Cardiac septum (tissue), 1 donor: ENCODE data around the gene GRIP1. TPM values are rescaled to one million over a fixed set of nuclear protein-coding genes. Genes with fewer than 3 reads are reported as not detected.

Source experiments
- DNase-seq: peaks from one replicate; pipeline ENCODE4 v3.0.0-alpha.2; 2020; ENCODE audit warnings: low spot score
- intact Hi-C: fragments of 100-400 bp; cut with DNase I; formaldehyde crosslinking; loops from one replicate; pipeline ENCODE4 v1.14.0; 2022
- total RNA-seq: library from RNA; stranded (reverse); fragmentation: NEBNext Ultra II Directional; extraction: Animal tissue kit (Norgen Biotek cat#: 25700); gene quantifications from one replicate; pipeline ENCODE4 v1.2.1, GENCODE V29; 2021
- donor health status: DM: no; HTN: no; CAD: no.

GRIP1 gene
- total RNA-seq, 1 donor from 2014 or later, result 0.81 TPM

DNA sequence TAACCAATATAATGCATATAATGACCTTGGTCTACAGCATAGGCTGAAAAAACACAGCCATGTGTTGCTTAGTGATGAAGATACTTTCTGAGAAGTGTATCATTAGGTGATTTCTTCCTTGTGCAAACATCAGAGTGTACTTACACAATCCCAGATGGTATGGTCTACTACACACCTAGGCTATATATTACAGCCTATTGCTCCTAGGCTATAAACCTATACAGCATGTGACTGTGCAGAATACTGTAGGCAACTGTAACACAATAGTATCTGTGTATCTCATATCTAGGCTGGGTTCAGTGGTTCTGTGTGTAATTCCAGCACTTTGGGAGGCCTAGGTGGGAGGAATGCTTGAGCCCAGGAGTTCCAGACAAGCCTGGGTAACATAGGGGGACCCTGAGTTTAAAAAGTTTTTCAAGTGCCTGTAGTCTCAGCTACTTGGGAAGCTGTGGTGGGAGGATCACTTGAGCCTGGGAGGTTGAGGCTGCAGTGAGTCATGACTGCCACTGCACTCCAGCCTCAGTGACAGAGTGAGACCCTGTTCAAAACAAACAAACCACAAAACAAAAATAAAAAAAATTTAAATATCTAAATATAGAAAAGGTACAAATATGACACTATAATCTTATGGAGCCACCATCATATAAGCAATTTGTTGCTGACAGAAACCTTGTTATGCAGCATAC lies 66.6 kb downstream of the GRIP1 start:
- intact Hi-C loops, result no loop called here
- no peak for DNase-seq

DNA sequence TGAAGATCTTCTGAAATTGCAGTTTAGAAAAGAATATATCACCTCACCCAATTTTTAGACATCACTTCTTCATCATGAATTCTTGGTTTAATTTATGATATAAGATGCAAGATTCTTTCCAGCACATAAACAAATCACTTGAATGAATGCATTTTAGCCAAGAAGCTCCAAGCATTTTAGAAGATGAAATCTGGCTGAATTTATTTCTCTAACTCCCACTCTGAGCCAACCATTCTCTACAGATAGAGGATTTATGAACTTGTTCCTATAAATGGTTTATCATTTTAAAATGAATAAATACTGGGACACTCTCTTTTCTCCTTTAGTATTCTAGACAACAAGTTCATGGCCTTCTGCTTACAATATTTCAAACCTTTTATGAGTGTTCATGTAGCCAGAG lies 71.7 kb downstream of the GRIP1 start:
- no peak for DNase-seq
- intact Hi-C loops, result no loop called here

DNA sequence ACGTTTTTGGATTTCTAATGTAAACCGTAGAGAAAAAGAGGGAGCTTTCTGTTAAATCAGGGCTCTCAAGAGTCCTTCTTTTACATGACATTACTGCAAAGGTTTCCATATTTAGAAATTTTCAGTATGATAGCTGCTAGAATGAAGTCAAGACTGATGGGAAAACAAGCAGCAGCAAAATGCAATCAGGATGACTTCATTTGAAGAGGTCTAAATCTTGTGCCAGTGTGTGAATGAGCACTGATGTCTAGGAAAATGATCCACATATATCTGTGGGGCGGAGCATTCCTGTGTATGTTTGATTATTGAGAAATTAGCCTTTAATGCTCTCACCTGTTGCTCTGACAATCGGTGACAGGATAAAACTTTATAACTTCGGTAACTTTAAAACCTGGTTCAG lies 73.6 kb downstream of the GRIP1 start:
- intact Hi-C loops, result no loop called here
- DNase-seq, result no peak

DNA sequence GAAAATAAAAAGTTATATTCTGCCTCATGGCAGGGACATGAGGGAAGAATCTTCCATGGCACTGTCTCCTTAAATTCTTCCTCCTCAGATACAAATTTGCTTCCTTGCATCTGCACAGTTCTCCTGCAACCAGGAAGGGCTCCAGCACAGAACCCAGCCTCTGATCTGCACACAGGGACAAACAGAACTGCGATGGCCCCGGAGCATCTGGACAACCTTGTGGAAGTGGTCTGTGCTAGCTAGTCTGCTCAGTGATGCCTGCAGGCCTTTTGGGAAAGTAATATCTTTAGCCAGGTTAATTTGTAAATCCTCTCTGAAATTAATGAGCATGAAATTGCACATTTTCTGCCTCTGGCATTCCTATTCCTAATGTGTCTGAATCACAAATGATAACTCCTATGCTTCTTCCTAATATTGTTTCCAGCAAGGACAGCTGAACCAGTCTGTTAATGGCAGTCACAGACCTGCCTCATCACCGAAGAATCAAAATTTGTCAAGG lies 74.8 kb downstream of the GRIP1 start:
- no peak for DNase-seq
- intact Hi-C loops, result no loop called here

DNA sequence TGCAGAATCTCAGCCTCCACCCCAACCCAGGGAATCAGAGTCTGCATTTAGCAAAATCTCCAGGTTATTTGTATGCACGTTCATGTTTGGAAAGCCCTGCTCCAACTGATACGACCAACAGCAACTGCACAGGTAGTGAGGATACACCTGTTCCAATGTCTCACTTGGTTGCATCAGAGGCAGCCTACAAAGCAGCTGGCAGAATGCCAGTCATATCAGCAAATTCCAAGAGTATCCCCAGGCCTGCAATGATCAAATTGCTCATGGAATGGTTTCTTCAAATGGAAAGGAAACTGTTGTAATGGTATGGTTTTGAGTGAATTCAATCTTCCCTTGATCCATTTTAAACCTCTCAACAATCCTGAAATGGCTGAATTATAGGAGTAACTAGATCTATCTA lies 75.4 kb downstream of the GRIP1 start:
- intact Hi-C loops, result no loop called here
- DNase-seq, result no peak

DNA sequence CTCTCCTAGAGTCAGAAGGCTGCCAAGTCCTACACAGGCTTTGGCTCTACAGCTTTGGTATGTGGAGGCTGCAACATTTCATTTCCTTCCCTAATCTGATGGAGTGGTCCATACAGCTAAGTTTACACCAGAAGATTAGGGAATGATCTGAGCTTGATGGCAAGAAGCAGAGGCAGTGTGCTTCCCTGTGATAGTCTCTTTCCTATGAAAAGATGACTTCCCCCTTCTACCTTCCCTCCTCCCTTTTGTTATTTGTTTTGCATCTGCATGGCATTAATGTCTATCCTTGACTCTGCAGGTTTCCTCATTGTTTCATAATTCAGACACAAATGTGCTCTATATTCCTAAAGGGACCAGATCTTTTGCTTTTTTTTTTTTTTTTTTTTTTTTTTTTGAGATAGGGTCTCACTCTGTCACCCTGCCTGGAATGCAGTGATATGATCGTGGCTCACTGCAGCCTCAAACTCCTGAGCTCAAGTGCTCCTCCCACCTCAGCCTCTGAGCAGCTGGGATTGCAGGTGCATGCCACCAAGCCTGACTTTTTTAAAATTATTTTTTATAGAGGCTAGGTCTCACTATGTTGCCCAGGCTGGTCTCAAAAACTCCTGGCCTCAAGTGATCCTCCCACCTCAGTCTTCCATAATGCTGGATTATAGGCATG lies 76.3 kb downstream of the GRIP1 start:
- intact Hi-C loops, result no loop called here
- DNase-seq, result no peak

DNA sequence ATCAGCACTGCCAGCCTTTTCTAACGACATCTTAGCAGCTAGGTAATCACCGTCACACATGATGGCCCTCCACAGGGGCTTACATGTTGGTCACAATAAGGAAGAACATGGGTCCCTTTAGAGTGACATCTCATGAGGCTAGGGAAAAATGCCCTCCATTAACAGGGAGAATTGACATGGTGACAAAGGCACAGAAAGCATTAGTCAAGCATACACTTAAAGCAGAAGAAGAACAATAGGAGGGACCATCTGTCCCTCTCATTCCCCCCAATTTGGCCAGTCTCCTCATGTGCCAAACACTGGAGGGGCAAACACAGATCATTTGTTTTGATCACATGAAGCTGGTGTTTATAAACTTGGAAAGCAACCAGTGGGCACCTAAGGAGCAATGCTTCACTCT lies 78.0 kb downstream of the GRIP1 start:
- DNase-seq, result no peak
- intact Hi-C loops, result no loop called here

DNA sequence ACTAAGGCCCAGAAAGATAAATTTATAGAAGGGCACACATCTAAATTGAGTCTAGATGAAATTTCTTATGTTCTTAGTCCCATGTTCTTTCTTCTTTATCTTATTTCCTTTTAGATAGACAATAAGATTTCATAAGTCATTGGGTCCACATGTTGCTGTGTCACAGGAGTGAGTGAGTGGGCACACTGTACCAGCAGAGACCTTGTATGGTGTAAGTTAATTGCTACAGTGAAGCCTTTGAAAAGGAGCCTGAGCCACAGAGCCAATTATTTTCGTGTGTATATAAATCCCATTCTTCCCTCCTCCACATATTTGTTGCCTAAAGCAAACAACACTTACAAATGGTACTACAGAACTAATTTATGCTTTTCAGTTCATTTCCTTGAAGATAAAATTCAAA lies 79.1 kb downstream of the GRIP1 start:
- intact Hi-C loops, result no loop called here
- no peak for DNase-seq

DNA sequence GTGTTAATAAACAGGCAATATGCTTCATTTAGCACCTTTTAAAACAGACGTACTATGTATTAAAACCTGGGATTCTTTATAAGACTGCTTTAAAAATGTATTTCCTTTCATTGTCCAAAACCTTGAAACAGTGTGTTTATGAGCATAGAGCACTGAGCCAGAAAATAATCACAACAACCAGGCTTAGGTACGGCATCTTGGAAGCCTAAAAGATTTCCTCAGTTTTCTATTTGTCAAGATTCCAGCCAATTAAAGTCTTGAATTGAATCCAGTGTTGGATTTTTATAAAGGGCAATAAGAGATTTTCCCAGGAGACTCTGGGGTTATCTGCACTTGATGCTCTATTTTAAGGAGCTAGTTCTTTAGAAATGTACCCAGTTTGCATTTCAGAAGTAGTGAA lies 80.3 kb downstream of the GRIP1 start:
- no peak for DNase-seq
- intact Hi-C loops, result no loop called here

DNA sequence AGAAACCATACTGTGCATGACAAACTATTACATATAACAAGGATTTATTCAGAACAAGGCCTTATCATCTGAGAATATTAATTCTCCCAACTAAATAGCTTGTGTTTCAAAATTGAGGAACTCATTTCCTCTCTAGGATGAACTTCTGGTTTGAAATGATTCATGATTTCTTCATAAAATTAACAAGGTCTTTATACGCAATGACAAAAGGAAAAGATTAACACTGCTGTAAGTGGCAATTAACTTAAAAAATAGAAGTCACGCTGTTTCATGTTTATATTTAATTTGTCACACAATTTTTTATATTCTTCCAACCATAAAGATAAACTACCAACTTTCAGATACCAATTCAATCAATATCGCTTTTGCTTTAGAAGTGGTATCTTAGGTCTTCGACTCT lies 80.8 kb downstream of the GRIP1 start:
- intact Hi-C loops, result no loop called here
- DNase-seq, result no peak

DNA sequence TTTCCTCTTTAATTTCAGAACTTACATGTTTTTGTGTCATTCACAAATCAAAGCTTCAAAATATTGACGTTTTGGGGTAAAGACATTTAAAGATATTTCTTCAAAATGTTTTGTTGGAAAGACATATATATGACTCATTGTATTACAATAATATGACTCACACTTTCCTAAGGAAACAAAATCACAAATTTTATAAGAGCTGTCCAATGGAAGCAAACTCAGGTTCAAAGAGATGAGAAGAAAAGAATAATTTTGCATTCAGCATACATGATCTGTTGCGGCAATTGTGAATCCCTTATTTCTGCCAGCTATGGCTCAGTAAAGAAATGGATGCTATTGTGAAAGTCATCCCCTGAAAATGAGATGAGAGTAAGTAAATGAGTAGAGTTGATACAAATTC lies 82.7 kb downstream of the GRIP1 start:
- DNase-seq, result no peak
- intact Hi-C loops, result no loop called here

DNA sequence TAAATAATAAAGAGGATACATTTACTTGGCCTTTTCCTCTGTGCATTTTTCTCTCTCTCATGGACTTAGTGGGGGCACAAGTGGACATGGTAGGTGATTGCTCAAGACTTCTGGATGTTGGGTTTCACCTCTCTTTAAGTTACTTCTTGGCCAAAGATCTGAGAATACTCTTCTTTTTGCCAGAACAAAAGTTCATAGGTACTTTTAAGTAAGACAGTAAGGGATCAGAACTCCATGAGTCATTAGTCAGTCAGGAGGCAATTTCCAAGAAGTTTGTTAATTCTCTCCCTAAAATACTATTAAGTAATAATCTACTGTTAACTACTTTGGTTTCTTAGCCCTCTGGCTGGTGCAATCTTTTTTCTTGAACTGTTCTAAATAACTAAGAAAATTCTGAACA lies 84.2 kb downstream of the GRIP1 start:
- intact Hi-C loops, result no loop called here
- no peak for DNase-seq

DNA sequence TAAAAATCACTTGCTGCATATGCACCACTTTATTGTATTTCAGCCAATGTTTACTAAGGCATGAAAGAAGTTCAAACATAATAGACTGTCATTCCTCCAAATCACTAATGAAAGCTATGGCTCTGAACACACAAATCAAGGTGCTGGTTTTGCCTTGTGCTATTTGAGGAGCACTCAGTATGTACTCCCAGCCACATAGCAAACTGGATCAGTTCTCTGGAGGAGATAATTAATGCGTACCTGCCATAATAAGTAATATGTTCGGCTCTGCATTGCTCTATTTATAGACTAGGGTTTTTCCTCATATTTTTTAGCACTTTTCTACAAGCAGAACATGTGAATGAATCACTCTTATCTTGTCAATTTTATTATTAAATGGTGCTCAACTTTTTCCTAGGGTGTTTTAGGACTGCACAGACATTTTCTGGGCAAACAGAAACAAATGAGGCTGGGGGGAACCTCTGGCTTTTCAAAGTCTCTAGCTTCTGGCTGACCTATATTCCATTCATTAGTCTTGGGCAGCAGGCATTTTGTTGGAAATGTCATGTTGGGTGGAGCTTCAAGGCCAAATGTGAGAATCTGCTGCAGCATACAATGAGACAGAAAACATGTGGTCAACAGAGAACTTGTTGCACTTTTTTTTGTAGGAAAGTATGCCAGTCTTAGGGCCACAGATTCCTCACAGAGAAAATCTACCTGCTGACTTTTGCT lies 88.4 kb downstream of the GRIP1 start:
- intact Hi-C loops, result no loop called here
- DNase-seq, result no peak

DNA sequence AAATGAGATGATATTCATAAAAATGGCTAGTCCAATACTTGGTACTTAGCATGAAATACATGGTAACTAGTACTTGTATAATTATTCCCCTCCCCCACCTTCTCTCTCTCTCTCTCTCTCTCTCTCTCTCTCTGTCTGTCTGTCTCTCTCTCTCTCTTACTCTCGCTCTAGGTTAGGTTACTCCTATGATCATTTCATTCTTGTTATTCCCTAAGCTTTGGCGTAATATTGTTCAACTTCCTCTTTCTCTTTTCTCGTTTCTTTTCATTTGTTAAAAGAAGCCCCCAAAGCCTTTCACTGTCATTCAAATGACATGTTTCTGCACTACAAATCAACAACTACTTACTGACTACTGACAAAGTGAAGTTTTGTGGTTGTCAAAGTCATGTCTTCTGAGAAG lies 89.8 kb downstream of the GRIP1 start:
- no peak for DNase-seq
- intact Hi-C loops, result no loop called here

DNA sequence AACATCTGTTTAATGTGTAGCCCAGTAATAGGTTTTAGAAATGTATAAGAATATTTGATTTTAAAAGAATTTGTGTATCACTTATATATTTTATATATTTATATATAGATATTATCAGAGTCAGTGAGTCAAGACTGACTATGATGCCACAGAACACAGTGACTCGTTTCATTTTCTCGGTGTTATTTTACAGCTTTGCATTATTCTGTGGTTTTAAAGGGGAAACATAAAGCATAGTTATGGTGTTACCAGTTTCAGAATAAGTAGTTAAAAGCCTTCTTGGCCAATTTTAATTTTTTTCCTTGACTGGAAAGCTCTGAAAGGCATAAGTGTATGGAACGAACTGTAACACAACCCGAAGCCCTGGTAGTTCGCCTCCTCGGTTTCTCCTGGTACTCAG lies 91.0 kb downstream of the GRIP1 start:
- no peak for DNase-seq
- intact Hi-C loops, result no loop called here

DNA sequence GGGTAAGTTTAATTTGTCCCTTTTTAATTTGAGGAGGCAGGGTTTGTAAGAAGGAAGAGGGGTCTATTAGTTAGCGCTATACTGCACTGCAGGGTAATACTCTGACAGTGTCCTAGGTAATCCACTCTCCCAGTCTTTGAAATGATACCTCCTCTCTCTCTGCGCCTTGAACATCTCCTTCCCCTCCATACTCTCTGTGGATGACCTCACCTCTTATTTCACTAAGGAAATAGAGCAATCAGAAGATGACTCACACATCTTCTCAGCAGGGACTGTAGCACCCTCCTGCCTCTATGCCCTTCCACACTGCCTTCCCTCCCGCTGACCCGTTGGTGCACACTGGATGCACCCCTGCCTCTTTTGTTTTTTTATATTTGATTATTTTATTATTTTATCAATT lies 94.2 kb downstream of the GRIP1 start:
- intact Hi-C loops, result no loop called here
- no peak for DNase-seq

DNA sequence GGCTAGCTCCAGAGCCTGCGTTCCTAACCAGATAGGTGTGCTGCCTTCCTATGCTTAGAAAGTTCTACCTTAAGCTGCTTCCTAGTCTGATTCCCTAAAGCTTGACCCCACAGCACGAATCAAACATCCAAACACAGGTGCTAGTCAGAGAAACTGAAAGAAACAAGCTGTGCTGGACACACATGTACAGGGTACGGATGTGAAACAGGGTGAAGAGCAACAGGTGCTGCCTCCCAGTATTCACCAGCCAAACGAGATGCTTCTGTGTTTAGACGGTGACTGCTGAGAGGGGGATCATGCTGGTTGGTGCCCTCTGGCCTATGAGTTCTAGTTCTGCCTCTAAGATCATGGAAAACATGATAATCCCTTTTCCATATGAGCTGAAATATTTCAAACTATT lies 105.3 kb downstream of the GRIP1 start:
- intact Hi-C loops, result no loop called here
- DNase-seq, result no peak

DNA sequence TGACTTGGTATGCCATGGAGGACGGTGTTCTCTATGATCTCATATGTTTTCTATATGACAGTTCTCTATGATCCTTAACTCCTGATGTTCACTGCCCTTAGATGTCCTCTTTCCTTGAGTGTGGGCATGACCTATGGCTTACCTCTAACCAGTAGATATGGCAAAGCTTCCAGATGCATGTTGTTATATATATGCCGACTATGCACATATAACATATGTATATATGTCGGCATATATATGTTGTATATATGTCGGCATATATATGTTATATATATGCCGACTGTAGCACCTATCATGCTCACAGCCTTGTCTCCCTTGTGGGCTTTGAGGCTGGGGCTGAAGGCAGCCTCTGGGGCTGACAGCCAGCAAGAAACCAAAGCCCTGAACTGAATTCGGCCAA lies 106.0 kb downstream of the GRIP1 start:
- intact Hi-C loops, result no loop called here
- no peak for DNase-seq

DNA sequence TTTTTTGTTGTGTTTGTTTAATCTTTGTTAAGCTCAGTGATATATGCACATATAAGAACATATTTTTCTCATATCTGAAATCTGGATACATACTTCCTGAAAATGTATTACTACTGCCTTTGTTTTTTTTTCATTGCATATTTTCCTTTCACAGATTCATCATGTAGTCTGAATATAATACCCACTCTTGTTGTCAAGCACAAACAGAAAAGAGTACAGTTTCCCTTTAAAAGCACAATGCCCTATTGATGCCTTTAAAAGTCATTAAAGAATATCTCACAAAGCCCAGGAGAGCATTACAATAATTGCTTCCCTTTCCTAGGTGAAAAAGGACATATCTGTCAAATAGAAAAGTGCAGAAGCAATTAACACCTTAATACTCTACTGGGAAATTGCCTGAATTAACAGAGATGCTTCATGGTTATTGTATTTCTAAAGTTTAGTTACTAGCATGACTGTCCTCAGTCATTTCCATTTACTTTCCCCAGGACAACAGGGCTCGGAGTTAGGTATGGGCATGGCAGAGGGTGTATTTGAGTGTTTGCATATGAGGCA lies 107.4 kb downstream of the GRIP1 start:
- intact Hi-C loops, result no loop called here
- DNase-seq, result no peak

DNA sequence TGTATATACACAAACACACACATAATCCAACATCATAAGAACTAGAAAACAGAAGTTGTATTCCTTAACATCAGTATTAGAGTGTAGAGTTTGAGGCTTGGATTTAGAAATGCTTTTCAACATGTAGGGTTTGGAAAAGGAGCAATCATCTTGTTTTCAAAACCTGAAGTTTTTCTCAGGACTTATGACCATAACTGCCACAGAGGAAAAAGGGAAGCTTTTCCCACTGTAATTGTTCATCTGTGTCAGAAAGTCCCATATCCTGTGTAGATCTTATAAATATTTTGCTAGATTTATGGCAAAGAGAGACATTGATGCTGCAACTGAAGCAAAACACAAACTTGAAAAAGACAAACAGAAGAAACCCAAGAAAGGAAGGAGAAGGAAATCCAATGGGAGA lies 115.7 kb downstream of the GRIP1 start:
- intact Hi-C loops, result no loop called here
- DNase-seq, result no peak

DNA sequence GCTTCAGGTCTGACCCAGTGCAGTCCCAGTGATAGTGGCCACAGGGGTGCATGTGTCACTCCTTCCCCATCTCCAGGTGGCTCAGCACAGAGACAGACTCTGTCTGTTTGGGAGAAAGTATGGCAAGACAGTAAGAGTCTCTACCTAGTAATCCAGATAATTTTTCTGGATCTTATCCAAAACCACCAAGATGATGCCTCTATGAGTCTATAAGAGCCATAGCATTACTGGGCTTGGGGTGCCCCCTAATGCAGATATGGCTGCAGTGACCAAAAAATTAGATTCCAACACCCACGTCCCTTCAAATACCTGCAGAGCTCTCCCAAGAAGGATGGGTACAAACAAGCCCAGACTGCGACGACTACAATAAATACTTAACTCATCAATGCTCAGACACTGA lies 123.8 kb downstream of the GRIP1 start:
- intact Hi-C loops, result no loop called here
- DNase-seq, result no peak
